Activated CD4-positive, alpha-beta T cell treated with anti-CD3 and anti-CD28 coated beads, Interleukin-2, amount 50 U/mL, for 4 hours (primary cell): ENCODE data around the gene QPCT.
"Not testable (repeated sequence)": the region's sequence is repeated elsewhere in the genome, so short reads cannot be mapped to it uniquely, and the experiment has no call there.

Experiments used
- DNase-seq, 2 experiments: peaks; one replicate each; pipeline ENCODE4 v3.0.0-alpha.2; 2020

QPCT gene

DNA sequence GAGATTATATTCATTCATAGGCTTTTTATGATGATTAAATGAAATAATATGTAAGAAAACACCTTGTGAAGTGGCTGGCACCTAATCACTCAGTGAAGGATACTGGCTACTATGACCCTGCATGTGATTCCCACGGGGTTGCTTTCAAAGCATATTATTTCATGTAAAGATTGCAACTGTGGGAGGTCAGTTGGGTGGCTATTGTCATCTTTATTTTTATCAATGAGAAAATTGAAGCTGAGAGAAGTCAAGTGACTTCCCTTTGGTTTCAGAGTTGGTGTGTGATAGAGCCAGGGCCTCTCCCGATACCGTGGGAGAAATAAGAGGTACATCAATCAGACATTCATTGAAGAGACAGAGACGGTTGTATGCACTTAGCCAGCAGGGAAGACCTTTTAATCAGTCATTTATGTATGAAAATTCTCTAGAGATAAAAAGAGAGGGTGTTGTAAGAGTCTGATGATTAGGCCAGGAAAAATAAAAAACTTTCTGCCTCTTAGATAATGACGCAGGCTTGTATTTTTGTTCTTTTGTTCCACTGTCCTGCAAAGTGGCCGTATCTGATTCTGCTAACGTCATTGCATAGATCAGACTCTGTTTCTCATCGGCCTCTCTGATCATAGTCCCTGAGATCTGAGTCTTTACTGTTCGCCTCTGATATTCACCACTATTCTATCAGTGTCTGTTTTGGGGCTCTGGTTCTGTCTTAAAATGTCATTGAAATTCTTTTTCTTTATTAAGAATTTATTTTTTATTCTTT is 50.5 kb downstream of the QPCT start:
- DNase-seq: no peak

DNA sequence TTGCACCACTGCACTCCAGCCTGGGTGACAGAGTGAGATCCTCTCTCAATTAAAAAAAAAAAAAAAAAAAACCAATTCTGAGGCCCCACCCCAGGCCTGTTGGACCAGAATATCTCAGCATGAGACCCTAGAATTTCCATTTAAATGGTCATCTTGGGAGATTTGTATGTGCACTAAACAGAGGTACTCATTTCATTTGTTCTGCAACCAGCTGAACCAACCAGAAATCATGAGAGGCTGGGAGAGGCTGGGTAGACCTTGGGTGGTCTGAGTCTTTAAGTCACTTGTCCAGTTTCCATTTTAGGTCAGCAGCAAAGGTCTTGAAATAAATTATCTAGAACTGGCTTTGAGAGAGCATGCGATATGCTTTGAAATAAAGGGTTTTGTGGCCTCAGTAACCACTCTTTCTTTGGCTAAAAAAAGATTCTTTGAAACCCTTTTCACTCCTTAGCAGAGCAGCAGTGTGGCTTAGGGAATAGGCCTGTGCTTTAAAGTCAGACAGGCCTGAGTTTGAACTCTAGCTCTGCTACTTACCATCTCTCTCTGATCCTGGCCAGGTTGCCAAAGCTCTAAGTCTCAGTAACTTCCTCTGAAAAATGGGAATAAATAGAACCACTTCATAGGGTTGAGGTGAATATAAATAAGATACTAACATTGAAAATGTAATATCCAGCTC is 52.6 kb downstream of the QPCT start:
- DNase-seq: no peak

DNA sequence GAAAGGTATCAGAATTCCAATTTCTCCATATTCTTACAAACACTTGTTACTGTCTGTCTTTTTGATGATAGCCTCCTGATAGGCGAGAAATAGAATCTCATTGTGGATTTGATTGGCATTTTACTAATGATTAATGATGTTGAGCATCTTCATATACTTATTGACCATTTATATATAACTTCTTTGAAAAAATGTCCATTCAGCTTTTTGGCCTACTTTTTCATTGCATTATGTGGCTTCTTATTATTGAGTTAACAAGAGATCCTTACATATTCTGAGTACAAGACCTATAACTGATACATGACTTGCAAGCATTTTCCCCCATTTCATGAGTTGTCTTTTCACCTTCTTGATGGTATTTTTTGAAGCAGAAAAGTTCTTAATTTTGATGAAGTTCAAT is 54.6 kb downstream of the QPCT start:
- DNase-seq: no peak

DNA sequence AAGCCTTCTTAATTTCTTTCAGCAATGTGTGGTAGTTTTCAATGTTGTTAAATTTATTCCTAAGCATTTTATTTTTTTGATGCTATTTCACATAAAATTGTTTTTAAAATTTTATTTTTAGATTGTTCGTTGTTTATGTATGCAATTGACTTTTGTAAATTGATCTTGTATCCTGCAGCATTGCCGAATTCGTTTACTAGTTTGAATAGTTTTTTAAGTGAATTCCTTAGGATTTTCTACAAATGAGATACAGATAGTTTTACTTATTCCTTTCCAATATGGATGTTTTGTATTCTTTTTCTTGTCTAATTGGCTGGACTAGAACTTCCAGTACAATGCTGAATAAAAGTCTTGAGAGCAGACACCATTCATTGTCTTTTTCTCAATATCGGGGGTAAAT is 55.6 kb downstream of the QPCT start:
- DNase-seq: no peak

DNA sequence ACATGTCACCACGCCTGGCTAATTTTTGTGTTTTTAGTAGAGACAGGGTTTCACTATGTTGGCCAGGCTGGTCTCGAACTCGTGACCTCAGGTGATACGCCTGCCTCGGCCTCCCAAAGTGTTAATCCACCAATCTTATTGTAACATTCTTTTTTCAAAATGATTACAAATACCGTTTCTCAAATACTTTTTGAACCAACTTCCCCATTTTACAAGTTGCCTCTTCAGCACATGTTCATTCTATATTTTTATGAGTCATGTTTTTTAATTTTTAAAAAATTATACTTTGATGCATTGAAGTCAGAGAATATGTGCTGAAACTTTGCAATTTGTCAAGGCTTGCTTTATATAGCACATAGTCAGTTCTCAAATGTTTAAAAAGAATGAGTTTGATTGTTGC is 58.2 kb downstream of the QPCT start:
- DNase-seq: no peak

DNA sequence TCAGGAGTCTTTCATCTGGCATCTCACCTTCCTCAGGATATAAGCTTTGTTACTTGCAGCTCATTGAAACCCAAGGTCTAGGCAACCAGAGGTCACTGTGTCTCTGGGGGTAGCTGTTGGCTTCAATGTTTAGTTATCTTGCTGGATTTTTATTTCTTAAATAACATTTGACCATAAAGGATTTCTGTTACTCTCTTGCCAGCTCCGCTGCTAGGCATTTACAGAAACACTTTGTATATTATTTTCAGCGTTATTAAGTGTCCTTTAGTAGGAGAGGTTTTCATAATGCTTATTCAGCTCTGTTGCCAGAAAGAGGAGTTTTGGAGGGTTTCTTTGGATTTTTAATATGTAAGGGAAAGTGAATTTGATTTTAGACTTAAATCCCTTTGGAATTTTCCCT is 61.4 kb downstream of the QPCT start:
- no peak for DNase-seq

DNA sequence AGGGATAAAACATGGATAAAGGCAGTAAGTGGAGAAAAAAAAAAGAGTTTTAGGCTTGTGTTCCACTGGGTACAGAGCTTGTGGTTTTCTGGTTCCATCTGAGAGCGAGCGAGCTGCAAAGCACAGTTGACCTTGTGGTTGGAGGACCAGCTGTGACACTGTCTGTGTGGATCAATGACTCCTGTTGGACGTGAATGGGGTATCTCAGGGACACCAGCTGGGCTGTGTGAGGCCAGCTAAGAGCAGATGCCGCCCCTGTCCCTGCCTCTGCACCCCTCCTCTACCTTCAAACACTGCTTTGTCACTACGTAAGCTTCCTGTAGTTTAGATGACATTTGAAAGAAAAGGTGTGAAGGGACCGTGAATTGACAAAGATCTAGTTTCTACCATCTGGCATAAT is 67.8 kb downstream of the QPCT start:
- no peak for DNase-seq

DNA sequence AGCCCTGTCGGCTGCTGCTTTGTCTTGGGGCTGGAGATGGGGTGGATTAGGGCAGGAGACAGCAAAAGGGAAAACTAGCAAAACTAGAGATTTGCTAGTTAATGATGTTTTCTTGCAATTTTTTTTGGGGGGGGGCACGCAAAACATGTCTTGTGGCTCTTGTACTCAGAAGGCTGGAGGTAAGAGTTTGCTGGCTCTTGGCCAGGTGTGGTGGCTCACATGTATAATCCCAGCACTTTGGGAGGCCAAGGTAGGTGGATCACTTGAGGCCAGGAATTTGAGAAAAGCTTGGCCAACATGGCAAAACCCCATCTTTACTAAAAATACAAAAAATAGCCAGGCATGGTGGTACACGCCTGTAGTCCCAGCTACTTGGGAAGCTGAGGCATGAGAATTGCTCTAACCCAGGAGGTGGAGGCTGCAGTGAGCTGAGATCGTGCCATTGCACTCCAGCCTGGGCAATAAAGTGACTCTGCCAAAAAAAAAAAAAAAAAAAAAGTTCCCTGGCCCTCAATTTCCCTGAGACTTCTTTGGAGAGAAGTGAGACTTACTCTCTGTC is 69.6 kb downstream of the QPCT start:
- DNase-seq: not testable (repeated sequence)

DNA sequence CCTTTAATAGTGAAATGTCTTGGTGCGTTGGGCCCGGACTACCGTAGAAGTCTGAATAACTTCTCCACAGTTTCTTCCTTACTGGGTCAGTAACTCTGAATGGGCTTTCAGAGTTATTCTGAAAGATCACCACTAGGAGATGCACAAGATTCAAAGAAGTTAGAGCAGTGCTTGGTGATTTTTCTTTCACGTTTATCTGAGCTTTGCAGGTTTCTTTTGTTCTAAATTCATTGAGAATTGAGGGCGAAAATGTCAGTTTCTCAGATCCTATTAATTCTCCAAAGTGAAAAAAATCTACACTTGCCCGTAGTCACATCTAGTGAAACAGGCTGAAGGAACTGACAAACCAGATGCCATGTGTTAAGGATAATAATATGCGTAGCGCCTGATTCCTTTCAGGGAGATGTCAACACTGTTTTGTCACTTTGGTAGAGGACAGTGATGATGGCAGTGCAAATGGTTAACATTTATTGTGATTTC is 70.1 kb downstream of the QPCT start:
- no peak for DNase-seq

DNA sequence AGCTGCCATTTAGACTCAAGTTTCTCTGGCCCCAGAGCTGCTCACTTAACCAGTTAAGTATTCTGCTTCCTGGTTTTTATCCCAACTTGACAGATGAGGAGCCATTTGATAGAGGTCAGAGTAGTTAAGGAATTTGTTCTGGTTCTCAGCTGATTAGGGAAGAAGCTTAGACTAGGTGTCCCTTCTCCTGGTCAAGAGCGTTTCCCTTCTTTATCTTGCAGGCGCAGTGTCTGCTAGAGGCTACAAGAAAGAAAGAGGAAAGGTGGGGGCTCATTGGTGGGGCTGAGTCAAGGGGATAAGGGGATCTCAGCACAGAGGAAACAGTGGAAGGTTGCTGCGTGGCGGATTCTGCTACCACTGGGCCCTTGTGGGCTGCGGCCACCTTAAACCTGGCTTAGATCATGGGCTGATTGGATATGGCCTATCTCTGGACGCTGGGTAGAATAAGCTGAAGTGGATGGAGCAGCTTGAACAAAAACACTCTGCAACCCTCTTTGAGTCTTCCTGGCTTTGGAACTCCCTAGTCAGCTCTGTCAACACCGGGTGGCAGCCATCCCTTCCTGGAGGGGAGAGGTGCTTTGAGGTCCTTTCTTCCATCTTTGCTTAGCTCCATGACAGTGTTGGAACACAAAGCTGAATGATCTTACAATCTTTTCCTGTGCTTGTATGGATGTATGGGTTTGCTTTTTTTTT is 70.8 kb downstream of the QPCT start:
- no peak for DNase-seq

DNA sequence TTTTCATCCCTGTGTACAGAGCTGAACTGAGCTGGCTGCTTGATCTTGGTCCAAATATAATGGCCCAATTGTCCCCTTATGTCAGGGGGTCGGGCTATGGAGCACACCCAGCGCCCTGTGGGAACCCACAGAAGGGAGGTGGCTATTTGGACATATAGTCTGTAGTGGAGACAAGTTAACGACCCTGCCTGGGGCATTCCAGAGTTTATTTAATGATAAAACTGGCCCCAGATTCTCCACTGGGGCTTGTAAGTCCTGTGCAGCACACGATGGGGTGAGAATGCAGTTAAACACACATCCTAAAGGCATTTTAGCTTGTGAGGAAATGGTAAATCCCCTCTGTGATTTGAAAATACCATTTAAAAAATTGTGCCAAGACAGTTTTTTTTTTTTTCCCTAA is 72.9 kb downstream of the QPCT start:
- DNase-seq: no peak

DNA sequence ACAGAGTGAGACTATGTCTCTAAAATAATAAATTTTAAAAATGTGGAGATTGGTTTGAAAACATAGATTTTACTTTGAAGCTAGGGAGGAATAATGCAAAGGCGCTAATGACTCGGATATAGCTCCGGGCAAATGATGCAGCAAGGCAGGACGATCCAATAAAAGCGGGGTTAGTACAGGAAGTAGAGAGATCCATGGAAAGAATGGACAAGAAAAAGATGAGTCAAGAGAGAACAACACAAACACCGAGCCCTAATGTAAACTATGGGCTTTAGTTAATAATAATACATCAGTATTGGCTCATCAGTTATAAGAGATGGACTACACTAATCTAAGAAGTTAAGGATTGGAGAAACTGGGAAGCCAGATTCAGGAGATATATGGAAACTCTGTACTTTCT is 74.5 kb downstream of the QPCT start:
- DNase-seq: no peak

DNA sequence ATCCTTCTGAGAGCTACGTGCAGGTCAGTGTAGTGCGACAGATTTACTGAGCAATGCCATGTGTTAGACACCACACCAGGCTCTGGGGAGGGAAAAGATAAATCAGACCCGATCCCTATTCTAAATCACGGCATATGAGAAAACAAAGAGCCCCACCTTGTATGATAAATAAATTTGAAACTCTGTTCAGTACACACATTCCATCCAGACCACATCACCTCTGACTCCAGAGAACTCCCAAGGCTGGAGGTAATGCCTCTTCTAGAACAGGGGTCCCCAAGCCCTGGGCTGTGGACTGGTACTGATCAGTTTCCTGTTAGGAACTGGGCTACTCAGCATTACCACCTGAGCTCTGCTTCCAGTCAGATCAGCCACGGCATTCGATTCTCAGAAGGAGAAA is 77.3 kb downstream of the QPCT start:
- no peak for DNase-seq

DNA sequence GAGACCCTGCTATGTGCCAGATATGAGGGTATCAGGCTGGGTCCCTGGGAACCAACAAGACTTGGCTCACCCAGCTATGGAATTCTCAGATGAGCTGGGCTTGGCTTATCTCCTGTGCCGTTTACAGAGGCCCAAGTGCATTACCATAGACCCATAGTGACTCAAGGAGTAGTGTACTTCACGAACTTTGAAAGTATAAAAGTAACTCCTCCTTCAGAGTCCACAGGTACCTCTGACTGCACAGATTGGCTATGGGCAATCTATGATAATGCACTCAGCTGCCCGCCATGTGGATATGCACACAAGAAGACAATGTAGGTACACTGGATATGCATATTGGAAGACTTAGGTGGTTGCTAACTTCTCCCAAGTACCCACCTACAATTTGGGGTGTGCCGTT is 78.4 kb downstream of the QPCT start:
- no peak for DNase-seq
